GM12864 (cell line): Measurements from ENCODE around the gene RAB21.
"Not testable (repeated sequence)": the region's sequence is repeated elsewhere in the genome, so short reads cannot be mapped to it uniquely, and the experiment has no call there.

ENCODE experiments used
- DNase-seq: peaks from one replicate; pipeline ENCODE4 v3.0.0-alpha.2; 2011; ENCODE audit warnings: low read depth
- H3K4me3 ChIP-seq: 2 replicates; pipeline ENCODE4 v1.5.1; 2011; ENCODE audit warnings: mild to moderate bottlenecking, low read depth, low read length, control low read depth
- CTCF ChIP-seq: IDR thresholded peaks from 2 replicates; pipeline ENCODE4 v1.5.1; 2011; ENCODE audit warnings: low read depth, mild to moderate bottlenecking, moderate library complexity, low read length, control low read depth, inconsistent platforms; ENCODE audit errors: missing control alignments

Gene RAB21

GRCh38 chr12:71749666-71750065 lies 5.0 kb upstream of the RAB21 start:
- H3K4me3 ChIP-seq = no peak overlapping the region
- no peak for DNase-seq
- TF ChIP-seq CTCF = no peak

- no peak for TF ChIP-seq CTCF
- H3K4me3 ChIP-seq = no peak overlapping the region
- DNase-seq = no peak
These were observed 1.8 kb upstream of the RAB21 start for GRCh38 chr12:71752891-71753290.

GRCh38 chr12:71755146-71755892 lies 656 bp downstream of the RAB21 start:
- no peak for TF ChIP-seq CTCF
- H3K4me3 ChIP-seq = peak overlapping the region; percentile 84
- DNase-seq = peak; percentile 33

- DNase-seq = no peak
- H3K4me3 ChIP-seq = peak overlapping the region; percentile 84
- TF ChIP-seq CTCF = no peak
These were observed 1.5 kb downstream of the RAB21 start for GRCh38 chr12:71756054-71756690.

- no peak for TF ChIP-seq CTCF
- H3K4me3 ChIP-seq = no peak overlapping the region
- no peak for DNase-seq
These were observed 5.3 kb downstream of the RAB21 start for GRCh38 chr12:71759941-71760340.

- no peak for TF ChIP-seq CTCF
- H3K4me3 ChIP-seq = no peak overlapping the region
- DNase-seq = no peak
These were observed 5.8 kb downstream of the RAB21 start for GRCh38 chr12:71760471-71760870.

GRCh38 chr12:71761354-71761753 lies 6.7 kb downstream of the RAB21 start:
- not testable (repeated sequence) for H3K4me3 ChIP-seq, DNase-seq
